HG03139 (cell line): ENCODE data around the gene SCMH1.
"Not testable (repeated sequence)": the region's sequence is repeated elsewhere in the genome, so short reads cannot be mapped to it uniquely, and the experiment has no call there.

Experiments used
- ATAC-seq: cut with Tn5 transposase; IDR thresholded peaks from one replicate; pipeline ENCODE4 v1.9.1; 2021; ENCODE audit not compliant: unreplicated experiment

The SCMH1 gene

DNA sequence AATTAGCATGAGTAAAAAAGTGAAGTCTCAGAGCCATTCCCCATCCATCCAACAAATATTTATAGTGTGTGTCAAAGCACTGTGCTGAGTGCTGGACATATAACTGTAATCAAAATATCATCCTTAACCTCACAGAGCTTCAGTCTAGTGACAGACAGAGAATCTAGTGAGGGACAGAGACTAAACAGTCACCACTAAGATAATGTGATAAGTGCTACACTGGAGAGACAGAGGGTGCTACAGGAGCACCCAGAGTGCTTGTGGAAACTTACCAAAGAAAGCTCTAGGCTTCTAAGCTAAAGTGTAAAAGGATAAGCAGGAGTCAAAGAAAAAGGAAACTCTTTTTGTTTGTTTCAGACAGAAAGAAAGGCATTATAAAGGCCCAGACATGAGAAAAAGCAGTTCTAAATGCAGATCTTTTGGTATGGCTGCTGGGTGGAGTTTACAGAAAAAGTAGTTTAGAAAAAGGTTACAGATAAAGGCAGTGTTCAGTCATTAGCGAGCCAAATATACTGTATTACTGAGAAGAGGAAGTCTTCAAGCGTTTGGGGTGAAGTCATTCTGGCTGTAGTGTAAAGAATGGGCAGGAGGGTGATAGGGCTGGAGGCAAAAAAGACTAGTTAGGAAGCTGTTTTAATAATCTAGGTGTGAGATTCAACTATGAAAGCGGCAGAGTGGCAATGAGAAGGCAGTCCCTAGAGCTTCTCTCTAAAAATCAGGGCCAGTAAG lies 83.8 kb downstream of the SCMH1 start:
- no peak for ATAC-seq

DNA sequence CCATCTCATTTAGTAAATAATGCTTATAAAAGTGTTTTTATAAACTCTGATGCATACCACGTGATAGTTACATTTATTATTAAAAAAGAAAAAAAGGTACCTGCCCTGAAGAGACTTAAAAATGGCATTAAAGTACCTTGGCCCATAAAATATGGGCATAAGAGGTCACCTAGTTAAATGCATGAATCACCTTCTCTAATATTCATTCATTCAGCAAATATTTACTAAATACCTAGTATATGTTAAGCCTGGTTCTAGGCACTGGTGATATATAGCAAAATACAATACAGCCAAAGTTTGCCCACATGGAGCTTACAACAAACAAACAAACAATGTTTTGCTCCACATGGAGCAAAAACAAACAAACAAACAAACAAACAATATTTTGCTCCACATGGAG lies 87.0 kb downstream of the SCMH1 start:
- no peak for ATAC-seq

DNA sequence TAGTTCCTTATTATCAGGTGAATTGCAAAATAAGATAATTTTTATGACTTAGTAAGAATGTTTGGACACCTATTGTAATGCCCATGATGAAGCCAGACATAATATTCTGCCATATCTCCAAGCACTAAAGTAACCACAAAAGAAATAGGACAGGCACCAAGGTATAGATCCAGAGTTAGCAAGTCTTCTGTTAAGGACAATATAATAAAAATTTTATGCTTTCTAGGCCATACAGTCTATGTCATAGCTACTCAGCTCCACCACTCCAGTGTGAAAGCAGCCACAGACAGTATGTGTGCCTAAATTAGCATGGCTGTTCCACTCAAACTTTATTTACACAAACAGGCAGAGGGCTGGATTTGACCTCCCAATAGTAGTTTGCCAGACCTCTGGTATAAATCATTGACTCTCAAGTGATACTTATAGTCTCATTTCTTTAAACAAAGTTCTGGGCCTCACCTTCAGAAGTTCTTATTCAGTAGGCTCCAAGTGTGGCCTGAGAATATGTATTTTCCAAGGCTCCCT lies 88.3 kb downstream of the SCMH1 start:
- no peak for ATAC-seq

DNA sequence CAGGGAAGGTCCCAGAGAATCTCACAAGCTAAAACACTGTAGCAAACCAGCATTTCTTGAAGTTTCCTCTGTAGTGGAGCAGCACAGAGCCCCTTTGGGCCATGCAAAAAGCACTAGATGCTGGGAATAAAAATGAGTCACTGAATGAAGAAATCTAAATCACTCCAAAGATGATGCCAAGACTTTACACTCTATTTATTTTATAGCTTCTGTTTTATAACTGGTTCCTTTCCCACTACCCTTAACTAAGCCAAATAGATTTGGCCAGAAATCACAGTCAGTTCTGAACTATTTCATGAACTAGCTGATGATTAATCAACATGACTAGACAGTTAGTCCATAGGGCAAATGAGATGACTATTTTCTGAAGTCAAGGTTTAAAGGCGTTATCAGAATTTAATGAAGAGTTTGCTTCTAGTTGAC lies 89.5 kb downstream of the SCMH1 start:
- ATAC-seq, result no peak

DNA sequence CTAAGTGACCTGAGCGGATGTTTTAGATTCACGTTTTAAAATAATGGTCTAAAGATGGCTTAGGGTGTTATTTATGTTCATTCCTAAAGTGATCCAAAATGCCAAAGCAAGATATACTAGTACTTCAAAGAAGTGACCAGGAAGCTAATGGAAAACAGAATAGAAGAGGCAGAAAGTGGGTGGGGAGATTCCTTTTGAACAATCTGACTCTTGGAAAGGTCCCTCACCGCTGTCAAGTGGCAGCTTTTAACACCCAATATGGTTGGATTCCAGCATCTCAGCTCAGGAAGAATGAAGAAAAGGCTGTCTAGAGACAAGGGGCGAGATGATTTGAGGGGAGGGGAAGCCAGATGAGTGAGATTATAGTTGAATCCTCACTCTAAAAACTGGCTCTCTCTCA lies 90.3 kb downstream of the SCMH1 start:
- no peak for ATAC-seq

DNA sequence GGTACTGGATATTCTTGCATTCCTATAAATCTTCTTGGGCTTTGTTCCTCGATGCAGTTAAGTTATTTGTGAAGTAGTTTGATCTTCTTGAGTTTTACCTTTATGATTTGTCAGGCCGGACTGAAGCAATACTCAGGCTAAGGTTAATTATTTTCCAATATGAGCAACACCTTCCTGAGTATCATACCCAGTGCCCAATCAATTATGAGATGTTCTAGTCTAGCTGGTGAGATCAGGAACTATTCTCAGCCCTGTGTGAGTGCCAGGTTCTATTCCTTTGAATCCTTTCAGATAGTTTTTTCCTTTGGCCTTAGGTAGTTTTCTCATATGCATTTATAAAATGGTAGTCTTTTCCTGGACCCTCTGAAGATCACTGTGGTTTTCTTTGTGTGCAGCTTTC lies 92.5 kb downstream of the SCMH1 start:
- no peak for ATAC-seq

DNA sequence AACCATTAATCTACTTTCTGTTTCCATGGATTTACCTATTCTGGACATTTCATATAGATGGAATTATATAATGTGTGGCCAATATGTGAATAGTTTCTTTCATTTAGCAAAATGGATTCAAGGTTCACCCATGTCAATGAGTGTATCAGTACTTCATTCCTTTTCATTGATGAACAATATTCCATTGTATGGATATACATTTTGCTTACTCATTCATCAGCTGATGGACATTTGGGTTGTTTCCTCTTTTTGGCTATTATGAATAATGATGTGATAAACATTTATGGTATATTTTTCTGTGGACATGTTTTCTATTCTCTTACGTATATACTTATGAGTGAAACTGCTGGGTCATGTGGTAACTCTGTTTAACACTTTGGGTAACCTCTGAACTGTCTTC lies 97.8 kb downstream of the SCMH1 start:
- ATAC-seq, result no peak

DNA sequence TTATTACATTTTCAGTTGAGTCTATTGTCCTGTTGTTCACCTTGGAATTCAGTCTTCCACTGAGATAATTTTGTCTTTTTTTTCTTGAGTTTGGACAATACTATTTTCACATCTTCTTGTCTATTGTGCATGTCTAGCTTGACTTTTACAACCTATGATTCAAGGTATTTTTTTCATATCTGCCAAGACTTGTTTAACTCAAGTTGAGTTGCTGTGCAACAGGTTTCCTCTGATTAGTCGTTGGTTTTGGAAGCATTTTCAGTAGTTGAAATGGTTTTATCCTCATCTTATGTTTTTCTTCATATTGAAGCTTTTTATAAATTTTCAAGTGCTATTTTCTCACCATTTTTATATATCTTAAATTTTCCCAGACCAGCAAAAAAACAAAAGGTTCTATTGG lies 103.6 kb downstream of the SCMH1 start:
- no peak for ATAC-seq

DNA sequence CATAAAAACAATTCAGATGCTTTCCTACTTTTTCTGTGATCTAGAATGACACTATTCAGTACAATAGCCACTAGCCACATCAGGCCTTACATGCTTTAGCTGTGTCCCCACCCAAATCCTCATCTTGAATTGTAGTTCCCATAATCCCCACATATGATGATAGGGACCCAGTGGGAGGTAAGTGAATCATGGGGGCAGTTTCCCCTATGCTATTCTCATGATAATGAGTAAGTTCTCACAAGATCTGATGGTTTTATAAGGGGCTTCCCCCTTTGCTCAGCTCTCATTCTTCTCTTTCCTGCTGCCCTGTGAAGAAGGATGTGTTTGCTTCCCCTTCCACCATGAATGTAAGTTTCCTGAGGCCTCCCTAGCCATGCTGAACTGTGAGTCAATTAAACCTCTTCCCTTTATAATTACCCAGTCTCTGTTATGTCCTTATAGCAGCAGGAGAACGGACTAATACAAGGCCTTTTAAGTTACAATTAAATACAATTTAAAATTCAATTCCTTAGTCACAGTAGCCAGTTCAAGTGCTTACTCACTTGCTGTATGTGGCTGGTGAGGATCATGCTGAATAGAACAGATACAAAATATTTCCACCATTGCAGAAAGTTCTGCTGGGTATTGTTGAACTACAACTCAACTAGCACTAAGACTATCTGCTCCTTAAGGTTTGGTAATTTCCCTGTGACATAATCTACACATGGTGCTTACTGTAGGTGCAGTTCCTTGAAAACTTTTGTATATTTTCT lies 106.7 kb downstream of the SCMH1 start:
- no peak for ATAC-seq

DNA sequence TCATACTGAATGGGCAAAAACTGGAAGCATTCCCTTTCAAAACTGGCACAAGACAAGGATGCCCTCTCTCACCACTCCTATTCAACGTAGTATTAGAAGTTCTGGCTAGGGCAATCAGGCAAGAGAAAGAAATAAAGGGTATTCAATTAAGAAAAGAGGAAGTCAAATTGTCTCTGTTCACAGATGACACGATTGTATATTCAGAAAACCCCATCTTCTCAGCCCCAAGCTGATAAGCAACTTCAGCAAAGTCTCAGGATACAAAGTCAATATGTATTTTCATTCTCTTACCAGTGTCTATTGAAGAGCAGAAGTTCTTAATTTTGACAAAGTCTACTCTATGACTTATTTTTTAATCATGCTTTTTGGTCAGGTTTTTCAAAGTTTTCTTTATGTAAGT lies 107.8 kb downstream of the SCMH1 start:
- ATAC-seq, result not testable (repeated sequence)

DNA sequence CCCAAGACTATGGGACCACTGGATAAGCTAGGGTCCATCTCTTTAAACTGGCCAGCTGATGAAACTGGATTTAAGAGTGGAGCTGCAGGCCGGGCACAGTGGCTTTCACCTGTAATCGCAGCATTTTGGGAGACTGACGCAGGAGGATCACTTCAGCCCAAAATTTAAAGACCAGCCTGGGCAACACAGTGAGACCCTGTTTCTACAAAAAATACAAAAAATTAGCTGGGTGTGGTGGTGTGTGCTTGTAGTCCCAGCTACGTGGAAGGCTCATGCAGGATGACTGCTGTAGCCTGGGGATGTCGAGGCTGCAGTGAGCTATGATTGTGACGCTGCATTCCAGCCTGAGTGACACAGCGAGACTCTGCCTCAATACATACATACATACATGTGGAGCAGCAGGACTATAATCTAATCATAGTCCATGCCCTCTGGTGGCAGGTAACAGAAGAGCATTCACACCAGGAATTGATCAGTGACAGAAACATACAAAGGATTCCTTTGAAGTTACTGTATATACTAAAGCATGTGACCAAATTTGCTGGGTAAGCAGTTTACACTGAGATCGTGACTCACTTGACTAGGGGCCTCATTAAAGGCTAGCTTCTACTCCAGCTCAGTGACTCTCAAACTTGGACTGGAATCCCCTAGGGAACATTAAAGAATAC lies 119.1 kb downstream of the SCMH1 start:
- no peak for ATAC-seq

DNA sequence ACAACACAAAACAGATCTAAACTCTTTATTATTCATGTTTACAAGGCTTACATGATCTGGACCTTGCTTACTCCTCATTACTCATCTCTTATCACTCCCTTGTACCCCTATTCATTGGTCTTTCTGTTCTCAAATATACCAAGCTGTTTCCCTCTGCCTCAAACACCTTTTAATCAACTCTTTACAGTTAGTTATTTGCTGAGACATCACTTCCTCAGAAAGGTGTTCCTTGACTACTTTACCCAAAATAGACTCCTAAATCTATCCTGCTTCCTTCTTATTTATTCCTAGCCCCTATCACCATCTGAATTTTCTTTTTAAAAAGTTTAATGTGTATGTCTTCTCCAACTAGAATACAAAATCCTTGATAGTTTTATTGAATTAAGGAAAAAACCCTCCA lies 120.0 kb downstream of the SCMH1 start:
- no peak for ATAC-seq

DNA sequence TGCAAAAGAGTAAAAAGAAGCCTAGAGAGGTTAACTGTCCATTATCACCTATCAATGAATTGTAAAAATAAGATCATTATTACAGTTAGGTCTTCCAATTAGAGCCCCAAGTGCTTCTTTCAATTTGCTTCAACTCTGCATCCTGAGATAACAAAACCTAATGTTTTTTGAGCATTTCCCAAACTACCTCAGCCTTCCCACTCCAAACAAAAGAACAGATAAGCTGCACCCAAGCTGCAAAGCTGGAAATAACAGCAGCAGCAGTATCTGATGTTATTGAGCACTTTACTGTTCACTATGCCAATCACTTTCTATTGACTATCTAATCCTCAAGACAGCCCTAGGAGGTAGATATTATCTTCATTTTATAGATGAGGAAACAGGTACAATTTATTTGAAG lies 123.5 kb downstream of the SCMH1 start:
- no peak for ATAC-seq

DNA sequence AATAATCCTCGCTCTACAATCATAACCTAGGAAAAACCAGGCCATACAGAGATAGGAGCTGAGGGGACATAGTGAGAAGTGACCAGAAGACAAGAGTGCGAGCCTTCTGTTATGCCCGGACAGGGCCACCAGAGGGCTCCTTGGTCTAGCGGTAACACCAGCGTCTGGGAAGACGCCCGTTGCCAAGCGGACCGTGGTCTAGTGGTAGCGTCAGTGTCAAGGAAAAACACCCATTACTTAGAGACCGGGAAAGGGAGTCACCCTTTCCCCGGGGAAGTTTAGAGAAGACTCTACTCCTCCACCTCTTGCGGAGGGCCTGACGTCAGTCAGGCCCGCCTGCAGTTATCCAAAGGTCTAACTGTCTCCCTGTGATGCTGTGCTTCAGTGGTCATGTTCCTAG lies 124.9 kb downstream of the SCMH1 start:
- not testable (repeated sequence) for ATAC-seq

DNA sequence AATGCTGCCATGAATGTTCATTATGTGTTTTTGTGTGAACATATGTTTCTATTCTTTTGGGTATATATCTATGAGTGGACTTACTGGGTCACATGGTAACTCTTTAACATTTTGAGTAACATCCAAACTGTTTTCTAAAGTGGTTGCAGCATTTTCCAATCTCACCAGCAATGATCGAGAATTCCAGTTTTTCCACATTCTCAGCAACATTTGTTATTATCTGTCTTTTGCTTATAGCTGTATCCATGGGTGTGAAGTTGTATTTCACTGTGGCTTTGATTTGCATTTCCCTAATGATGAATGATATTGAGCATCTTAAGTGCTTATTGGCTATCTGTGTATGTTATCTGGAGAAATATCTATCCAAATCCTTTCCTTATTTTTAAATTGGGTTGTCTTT lies 131.4 kb downstream of the SCMH1 start:
- ATAC-seq, result no peak

DNA sequence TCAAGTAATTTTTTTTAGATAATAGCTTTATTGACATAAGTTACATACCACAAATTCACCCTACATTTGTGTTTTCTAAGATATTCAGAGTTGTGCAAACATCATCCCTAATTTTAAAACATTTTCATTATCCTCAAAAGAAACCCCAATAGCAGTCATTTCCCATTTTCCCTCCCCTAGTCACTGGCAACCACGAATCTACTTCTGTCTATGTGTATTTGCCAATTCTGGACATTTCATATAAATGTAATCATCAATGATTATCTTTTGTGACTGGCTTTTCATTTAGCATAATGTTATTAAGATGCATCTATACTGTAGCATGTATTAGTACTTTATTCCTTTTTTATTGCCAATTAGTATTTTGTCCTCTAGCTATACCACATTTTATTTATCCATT lies 131.8 kb downstream of the SCMH1 start:
- no peak for ATAC-seq

DNA sequence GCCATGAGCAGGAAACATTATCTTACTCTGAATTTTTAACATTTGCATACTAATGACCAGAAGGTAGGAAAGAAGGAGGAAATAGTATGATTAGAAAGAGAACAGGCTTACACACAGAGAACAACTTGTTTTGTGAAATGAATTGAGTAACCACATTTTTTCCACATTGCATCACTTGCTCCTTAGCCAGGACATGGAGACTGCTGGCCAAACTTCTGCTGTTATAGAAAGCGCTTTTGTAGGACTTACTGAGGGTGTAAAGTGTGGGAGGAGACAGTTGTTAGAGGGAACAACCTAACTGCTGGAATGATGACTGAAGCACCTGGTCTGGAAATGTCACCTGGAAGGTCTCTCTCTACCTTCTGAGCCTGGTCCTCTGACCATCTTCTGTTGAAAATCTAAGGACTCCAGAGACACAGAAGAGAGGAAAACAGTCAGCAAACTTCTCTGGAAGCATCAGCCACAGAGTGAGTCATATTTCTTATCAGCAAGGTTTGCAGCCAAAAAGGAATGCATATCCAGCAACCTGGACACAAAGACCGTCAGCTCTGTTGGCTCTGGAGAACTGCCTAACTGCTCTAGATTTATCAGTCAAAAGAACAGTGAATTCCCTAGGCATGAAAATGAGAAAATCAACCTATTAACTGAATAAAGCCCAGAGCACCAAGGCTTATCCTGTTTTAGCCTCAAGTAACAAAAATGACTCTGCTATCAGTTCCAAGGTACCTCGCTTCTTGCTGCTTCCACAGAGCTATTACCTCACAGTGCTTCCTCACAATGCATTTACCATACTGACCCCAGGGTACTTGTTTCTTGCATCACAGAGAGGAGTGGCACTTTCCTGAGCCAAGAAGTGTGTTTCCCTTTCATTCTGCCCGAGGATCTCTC lies 132.6 kb downstream of the SCMH1 start:
- no peak for ATAC-seq

DNA sequence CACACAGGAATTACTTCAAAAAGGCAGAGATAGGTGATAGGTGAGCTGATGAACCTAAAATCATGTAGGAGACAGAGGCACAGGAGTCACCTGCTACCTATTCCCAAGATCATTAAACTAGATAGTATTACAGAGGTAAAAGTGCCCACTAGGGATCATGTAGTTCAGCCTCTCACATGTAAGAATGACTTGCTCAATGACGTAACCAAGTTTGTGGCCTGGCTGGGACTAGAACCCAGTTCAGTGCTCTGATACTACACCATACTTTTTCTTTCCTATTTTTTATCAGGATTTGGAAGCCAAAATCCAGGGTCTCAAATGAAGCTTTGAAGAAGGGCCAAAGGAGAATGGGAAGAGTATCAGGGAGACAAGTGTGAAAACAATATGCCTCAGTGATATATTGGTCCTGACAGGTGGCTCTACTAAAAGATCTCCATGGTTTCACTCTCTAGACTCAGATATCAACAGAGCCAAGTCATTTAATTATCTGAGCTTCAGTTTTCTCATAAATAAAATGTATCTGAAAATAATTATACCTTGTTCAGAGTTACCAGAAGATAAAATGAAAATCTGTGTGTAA lies 133.3 kb downstream of the SCMH1 start:
- no peak for ATAC-seq

DNA sequence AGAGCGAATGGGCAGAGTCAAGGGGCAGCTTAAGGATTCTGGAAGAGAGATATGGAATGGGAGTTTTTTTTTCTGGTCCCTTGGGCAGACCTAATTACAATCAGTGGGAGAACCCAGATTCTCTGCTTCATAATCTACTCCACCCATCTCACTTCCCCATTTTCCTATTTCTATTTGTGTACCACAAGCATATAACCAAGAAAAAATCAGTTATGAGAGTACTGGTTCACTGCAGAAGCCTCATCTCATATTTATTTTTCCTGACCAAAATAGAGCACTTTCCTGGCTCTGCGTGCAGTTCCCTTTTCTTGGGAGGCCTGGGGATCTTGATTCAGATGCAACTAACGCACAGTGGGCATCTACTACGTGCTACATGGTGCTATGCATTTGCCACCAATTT lies 138.3 kb downstream of the SCMH1 start:
- no peak for ATAC-seq

DNA sequence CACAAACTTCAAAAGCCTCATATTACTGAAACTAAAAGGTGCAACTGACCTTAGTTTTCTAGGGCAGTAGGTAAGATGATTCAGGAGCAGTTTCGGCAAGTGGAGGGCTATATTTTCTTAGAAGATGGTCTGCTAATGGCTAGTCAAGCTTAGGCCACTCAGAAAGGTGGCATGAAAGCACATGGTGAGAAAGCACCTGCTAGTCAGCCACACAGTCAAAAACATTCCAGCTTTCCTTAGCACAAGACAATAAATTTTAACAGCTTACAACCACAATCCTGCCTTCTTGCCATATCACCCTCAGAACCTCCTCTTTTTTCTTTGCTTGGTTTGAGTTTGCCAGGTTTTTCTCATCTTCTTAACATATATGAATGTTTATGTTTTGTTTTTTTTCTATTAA lies 139.5 kb downstream of the SCMH1 start:
- no peak for ATAC-seq
